HG03571 (cell line): Measurements from ENCODE around the gene SLIT3.

ENCODE experiments used
- ATAC-seq: cut with Tn5 transposase; IDR thresholded peaks from one replicate; pipeline ENCODE4 v1.9.1; 2021; ENCODE audit not compliant: unreplicated experiment

The SLIT3 gene

GRCh38 chr5:168943091-168943884 lies 357.7 kb downstream of the SLIT3 start:
- ATAC-seq, result no peak

GRCh38 chr5:168941901-168942300 lies 359.0 kb downstream of the SLIT3 start:
- ATAC-seq, result no peak

GRCh38 chr5:168940712-168941111 lies 360.2 kb downstream of the SLIT3 start:
- ATAC-seq, result no peak

- ATAC-seq, result no peak
Observed at GRCh38 chr5:168939887-168940544, 360.9 kb downstream of the SLIT3 start.

- no peak for ATAC-seq
Observed at GRCh38 chr5:168939156-168939800, 361.7 kb downstream of the SLIT3 start.

GRCh38 chr5:168936511-168936910 lies 364.4 kb downstream of the SLIT3 start:
- no peak for ATAC-seq

- no peak for ATAC-seq
Observed at GRCh38 chr5:168935183-168935582, 365.8 kb downstream of the SLIT3 start.

GRCh38 chr5:168934169-168934568 lies 366.8 kb downstream of the SLIT3 start:
- ATAC-seq, result no peak

GRCh38 chr5:168932400-168933189 lies 368.3 kb downstream of the SLIT3 start:
- ATAC-seq, result no peak

- ATAC-seq, result no peak
Observed at GRCh38 chr5:168931638-168932345, 369.1 kb downstream of the SLIT3 start.

- no peak for ATAC-seq
Observed at GRCh38 chr5:168929656-168930055, 371.3 kb downstream of the SLIT3 start.

- ATAC-seq, result no peak
Observed at GRCh38 chr5:168925160-168925559, 375.8 kb downstream of the SLIT3 start.

GRCh38 chr5:168921147-168921866 lies 379.6 kb downstream of the SLIT3 start:
- ATAC-seq, result no peak

GRCh38 chr5:168920019-168920810 lies 380.7 kb downstream of the SLIT3 start:
- no peak for ATAC-seq

GRCh38 chr5:168917947-168918600 lies 382.9 kb downstream of the SLIT3 start:
- ATAC-seq, result no peak

GRCh38 chr5:168916852-168917251 lies 384.1 kb downstream of the SLIT3 start:
- no peak for ATAC-seq

- ATAC-seq, result no peak
Observed at GRCh38 chr5:168916266-168916665, 384.7 kb downstream of the SLIT3 start.

- no peak for ATAC-seq
Observed at GRCh38 chr5:168914491-168914890, 386.4 kb downstream of the SLIT3 start.

- ATAC-seq, result no peak
Observed at GRCh38 chr5:168910874-168911273, 390.1 kb downstream of the SLIT3 start.
